Karpas-422 (cell line): ENCODE results near the gene UBA6. TPM values are rescaled to one million over a fixed set of nuclear protein-coding genes. Genes with fewer than 3 reads are reported as not detected.

Experiments
- DNase-seq: peaks from one replicate; pipeline ENCODE4 v3.0.0-alpha.2; 2015
- H2AFZ ChIP-seq: fragments of 200-600 bp; sonication (generic); 2 replicates; pipeline ENCODE4 v1.6.1; 2014; ENCODE audit warnings: antibody characterized with exemption, low read length, mixed read lengths
- H3K27ac ChIP-seq: fragments of 200-600 bp; sonication (generic); 2 replicates; pipeline ENCODE4 v1.5.1; 2014; ENCODE audit warnings: mild to moderate bottlenecking, low read length, moderate library complexity
- H3K27me3 ChIP-seq: fragments of 200-600 bp; sonication (generic); 2 replicates; pipeline ENCODE4 v1.6.1; 2014; ENCODE audit warnings: low read length, mixed read lengths
- H3K36me3 ChIP-seq: fragments of 200-600 bp; sonication (generic); 2 replicates; pipeline ENCODE4 v1.6.1; 2014; ENCODE audit warnings: low read length, mixed read lengths; ENCODE audit not compliant: insufficient read depth
- H3K4me1 ChIP-seq: fragments of 200-600 bp; sonication (generic); 2 replicates; pipeline ENCODE4 v1.6.1; 2014; ENCODE audit warnings: mild to moderate bottlenecking, low read length, mixed read lengths
- H3K4me2 ChIP-seq: fragments of 200-600 bp; sonication (generic); 2 replicates; pipeline ENCODE4 v1.6.1; 2014; ENCODE audit warnings: low read length, low read depth, mild to moderate bottlenecking; ENCODE audit not compliant: poor library complexity, severe bottlenecking
- H3K4me3 ChIP-seq: fragments of 200-600 bp; sonication (generic); 2 replicates; pipeline ENCODE4 v1.5.1; 2014; ENCODE audit warnings: mild to moderate bottlenecking, antibody characterized with exemption, low read length, mixed read lengths
- H3K79me2 ChIP-seq: fragments of 200-600 bp; sonication (generic); 2 replicates; pipeline ENCODE4 v1.6.1; 2014; ENCODE audit warnings: mild to moderate bottlenecking, low read length, mixed read lengths
- H3K9ac ChIP-seq: fragments of 200-600 bp; sonication (generic); 2 replicates; pipeline ENCODE4 v1.6.0; 2014; ENCODE audit warnings: low read length
- H3K9me2 ChIP-seq: fragments of 200-600 bp; sonication (generic), shearing (Covaris generic); replicated peaks from 2 replicates; pipeline ENCODE4 v1.6.0; 2014; ENCODE audit warnings: mild to moderate bottlenecking, low read length, moderate library complexity; ENCODE audit not compliant: insufficient read depth
- H3K9me3 ChIP-seq: fragments of 300-700, 200-600 bp; sonication (generic); 2 replicates; pipeline ENCODE4 v1.6.1; 2014; ENCODE audit warnings: low read length, mixed read lengths
- H4K20me1 ChIP-seq: fragments of 200-600 bp; sonication (generic); 2 replicates; pipeline ENCODE4 v1.6.1; 2014; ENCODE audit warnings: mild to moderate bottlenecking, antibody characterized with exemption, low read length, low read depth; ENCODE audit not compliant: insufficient read depth
- small RNA-seq: library from RNA; depleted of rRNA; stranded (forward); fragments of <200 nt; gene quantifications from one replicate; pipeline ENCODE3, GENCODE V24; 2014
- total RNA-seq: library from RNA; depleted of rRNA; stranded (reverse); fragments of >200 nt; shearing (Covaris generic); gene quantifications from 2 replicates; pipeline ENCODE4 v1.2.3, GENCODE V29; 2014; ENCODE audit warnings: low replicate concordance; rRNA removed

UBA6 gene
- total RNA-seq, 1 experiment from 2014 or later: 77.9 TPM

DNA sequence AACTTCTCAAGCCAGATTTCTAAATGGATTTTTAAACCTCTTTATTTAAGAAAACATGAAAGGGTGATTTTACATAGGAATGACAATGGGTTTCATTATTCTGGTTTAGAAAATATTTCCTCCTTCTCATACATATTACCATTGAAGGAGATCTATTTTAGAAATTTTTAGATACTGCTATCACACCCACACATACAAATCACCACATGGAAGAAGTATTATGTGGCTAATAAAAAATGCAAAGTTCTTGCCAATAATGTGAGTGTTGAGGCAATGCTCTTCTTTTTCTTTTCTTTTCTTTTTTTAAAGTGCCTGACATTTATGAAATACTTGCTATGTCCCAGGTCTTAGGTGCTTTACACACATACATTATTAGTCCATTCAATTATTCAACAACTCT is 135.7 kb downstream of the UBA6 start:
- no peak overlapping the region for H3K9ac ChIP-seq
- H3K27me3 ChIP-seq: no peaks in the 10 kb centered on the region
- H3K27ac ChIP-seq: peak overlapping the region; percentile 63
- no peak for DNase-seq
- no peak overlapping the region for H3K4me3 ChIP-seq
- H3K36me3 ChIP-seq: no peaks in the 10 kb centered on the region
- no peaks in the 10 kb centered on the region for H3K9me2 ChIP-seq
- no peak overlapping the region for H2AFZ ChIP-seq
- peak overlapping the region; percentile 39 for H3K4me2 ChIP-seq
- H4K20me1 ChIP-seq: no peaks in the 10 kb centered on the region
- peaks cover 71% of the 10 kb centered on the region for H3K4me1 ChIP-seq
- H3K79me2 ChIP-seq: peaks cover 93% of the 10 kb centered on the region
- no peaks in the 10 kb centered on the region for H3K9me3 ChIP-seq

Small RNA genes lying within 50 kb of the gene (small RNA-seq; reads per million reads assigned to genes)
- gene AC096720.1 (not detected), gene RF00091 (not detected)

Other genes starting within 250 kb of the UBA6 start
- gene CENPC, start 155.7 kb downstream of the UBA6 start, total RNA-seq: 33.6 and 44.5 TPM in 2 replicates
- gene STAP1, start 142.4 kb downstream of the UBA6 start, total RNA-seq: 47.5 and 80.8 TPM in 2 replicates
- gene GNRHR, start 53.2 kb upstream of the UBA6 start, total RNA-seq: not detected in 2 replicates
- not detected in 2 replicates for gene TMPRSS11D, start 182.8 kb upstream of the UBA6 start, total RNA-seq